GM21528 (cell line): ENCODE data around the gene FDXACB1.
"Not testable (repeated sequence)": the region's sequence is repeated elsewhere in the genome, so short reads cannot be mapped to it uniquely, and the experiment has no call there.

Experiments used
- ATAC-seq: cut with Tn5 transposase; IDR thresholded peaks from one replicate; pipeline ENCODE4 v1.9.1; 2021; ENCODE audit warnings: mild to moderate bottlenecking, moderate library complexity; ENCODE audit not compliant: unreplicated experiment, low FRiP score

FDXACB1 gene

GRCh38 chr11:111909378-111909777, 30.4 kb upstream of the FDXACB1 start:
- ATAC-seq, result no peak

DNA sequence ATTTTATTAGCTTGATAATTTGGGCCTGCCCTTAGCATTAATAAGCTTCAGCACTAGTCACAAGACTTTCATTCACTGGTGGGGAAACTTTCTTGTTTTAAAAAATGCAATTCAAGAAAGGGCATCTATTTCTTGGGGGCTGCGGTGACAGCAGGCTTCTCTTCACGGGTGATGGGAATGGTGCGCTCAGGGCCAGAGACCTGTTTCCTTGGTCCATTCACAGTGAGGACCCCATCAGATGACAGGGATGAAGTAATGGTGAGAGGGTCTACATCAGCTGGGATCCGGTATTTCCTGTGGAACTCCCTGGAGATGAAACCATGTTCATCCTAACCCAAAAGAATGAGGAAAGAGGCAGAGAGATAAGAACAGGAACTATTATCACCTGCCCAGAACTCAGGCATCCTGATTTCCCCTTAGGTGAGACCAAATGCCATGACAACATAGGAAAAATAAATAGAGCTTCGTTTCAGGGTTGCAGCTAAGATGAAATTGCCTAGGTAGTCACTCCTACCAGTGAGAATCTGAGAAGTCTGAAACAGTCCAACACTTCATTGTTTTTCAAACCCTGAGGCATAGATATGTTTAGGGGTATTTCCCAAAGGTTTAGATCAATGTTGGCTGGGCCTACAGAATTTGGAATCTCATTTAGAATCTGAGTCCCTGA, 29.8 kb upstream of the FDXACB1 start:
- no peak for ATAC-seq

DNA sequence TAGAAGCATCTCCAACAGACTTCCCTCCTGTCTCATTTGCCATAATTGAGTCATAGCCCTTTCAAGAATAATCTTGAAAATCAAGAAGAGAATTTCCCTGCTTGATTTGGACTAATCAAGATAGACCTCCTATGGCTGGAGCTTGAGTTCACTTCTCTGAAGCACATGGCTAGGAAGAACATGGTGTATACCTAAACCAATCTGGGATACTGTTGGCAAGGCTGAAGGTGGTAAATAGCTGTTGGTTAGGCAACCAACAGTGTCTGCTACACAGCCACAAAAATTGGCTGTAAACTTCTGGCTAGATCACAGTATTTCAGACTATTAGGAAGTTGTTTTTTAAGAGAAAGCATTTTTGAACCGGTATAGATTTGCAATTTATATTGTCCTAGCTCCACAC, 27.7 kb upstream of the FDXACB1 start:
- ATAC-seq, result no peak

GRCh38 chr11:111905411-111905810, 26.4 kb upstream of the FDXACB1 start:
- no peak for ATAC-seq

DNA sequence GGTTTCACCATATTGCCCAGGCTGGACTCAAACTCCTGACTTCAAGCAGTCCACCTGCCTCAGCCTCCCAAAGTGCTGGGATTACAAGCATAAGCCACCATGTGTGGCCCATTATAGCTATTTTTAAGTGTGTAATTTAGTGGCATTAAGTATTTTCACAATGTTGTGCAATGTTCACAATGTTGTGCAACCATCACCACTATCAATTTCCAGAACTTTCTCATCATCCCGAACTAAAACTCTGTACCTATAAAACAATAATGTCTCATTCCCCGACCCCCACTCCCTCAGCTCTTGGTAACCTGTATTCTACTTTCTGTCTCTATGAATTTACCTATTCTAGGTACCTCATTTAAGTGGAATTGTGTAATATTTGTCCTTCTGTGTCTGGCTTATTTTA, 7.9 kb upstream of the FDXACB1 start:
- no peak for ATAC-seq

- ATAC-seq, result no peak
These were observed 7.1 kb upstream of the FDXACB1 start for GRCh38 chr11:111886032-111886431.

- not testable (repeated sequence) for ATAC-seq
These were observed 6.1 kb upstream of the FDXACB1 start for GRCh38 chr11:111885053-111885452.

GRCh38 chr11:111882202-111882601, 3.2 kb upstream of the FDXACB1 start:
- no peak for ATAC-seq

DNA sequence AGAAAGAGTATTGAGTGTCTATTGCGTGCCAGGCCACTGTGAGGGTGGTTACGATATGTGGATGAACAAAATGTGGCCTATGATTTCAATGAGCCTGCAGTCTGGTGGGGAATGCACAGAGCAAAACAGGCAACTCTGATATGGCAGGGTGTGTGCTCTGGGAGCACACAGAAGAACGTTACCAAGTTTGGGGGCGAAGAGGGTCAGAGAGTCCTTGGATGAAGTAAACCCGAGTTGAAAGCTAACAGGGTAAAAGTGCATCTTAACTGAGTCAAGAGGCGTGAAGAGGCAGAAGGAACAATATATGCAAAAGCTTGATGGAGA, 634 bp upstream of the FDXACB1 start:
- peak; percentile 0 for ATAC-seq

DNA sequence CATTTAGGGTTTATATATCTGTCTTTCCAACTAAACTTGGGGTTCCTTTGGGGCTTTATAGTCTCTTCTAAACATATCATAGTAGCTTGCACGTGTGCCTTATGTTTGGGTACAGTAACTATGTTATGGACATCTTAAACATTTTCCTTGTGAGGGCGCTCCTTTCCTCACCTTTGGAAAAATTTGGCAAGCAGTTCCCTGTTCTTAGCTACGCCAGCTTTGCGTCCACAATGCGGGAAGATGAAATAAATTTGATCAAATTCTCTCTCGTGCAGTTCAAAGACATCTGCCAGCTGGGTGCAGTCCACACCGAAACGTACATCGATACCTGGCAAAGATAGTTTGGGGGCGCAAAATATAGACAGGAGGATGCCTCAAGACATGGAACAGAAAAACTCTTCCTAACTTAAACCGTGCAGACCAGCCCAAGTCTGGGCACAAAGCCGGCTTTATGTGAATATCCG, 548 bp downstream of the FDXACB1 start:
- ATAC-seq, result peak; percentile 12

DNA sequence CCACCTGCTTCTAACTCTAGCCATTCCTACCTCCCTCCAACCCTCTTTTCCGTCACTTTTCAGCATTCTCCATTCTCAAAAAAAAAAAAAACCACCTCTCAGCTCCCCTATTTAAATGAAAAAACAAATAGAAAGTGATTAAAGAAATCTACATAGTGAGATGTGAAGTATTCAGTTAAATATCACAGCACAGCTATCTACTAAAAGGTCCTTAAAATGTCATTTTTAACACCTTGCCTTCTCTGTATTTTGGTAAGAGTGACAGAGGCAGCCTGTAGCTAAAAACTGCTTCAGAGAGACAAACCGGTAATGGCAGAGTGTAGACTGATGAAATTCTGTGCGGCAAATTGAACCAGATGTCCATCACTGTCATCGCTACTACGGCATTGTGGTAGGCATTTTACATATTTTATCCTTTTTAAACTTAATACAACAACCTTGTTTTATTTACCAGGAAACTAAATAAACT, 7.2 kb downstream of the FDXACB1 start:
- no peak for ATAC-seq

DNA sequence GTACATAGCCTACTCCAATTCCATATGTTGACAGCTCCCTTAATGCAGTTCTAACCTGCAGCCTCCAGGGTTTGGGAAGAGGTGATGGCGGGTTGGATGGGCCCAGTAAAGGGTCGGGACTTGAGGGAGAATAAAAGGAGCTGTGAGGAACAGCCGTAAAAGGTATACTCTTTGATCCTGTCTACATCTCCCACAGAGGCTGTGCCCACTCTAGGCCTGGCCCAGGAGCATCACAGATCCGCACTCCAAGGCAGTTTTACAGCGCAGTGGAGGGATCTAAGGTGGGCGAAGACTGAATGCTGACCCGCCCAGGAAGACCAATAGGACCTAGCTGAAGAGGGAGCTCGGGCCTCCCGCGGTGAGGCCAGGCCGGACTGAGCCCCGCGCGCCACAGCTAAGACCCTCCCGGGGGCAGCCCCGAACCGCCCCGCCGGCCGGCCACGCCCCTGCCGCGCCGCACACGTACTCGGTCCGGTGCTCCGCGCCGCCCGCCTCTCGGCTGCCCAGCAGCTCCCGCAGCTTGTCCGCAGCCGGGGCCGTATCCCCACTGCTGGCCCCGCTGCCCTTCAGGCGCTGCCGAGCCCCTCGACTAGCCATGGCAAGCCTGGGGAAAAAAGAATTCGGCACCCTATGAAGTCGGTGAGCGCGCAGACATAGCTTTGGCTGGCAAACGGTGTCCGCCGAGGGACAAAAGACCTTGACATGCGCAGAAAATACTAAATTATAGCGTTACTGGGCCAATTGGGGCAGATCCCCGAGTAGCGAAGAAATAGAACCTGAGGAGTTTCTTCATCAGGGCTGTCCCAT, 7.9 kb downstream of the FDXACB1 start, which contains the start of gene ALG9:
ALG9 (minus strand) TSS at position 696 of the 807 bp plus-strand sequence; CDS start at position 597, 99 bp downstream.
- peak; percentile 92 for ATAC-seq

- ATAC-seq, result peak; percentile 12
These were observed 8.5 kb downstream of the FDXACB1 start for GRCh38 chr11:111870522-111870885.

DNA sequence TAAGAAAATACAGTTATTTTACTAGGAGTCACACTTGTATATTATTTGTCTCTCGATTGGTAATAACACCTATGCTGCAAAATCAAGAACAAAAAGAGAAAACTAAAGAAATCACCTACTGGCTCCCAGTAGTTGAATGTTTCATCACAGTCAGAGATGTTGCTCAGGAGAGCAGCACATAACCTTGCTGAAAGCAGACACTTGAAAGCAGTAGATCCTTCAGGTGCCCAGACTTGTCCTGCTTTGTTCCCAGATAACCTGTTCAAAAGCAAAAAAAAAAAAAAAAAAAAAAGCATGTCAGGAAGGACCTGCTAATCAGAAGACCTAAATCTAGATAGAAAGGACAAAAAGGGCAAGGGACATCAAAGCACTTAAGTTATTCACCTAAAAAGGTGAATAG, 8.9 kb downstream of the FDXACB1 start:
- ATAC-seq, result no peak

DNA sequence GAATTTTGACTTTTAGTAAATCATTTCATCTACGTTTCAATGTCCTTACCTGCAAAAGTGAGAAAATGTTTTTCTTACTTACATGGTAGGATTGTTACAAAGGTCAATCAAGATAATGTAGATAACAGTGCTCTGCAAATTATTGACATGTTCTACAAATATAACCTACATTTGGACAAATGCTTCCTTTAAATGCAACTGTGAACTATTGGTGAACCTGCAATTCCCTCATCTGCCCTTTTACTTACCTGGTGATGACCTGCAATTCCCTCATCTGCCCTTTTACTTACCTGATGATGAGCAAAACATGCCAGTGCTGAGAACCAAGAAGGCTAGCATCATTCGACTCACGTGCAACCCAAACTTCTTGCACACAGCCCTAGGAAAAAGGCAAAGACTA, 18.7 kb downstream of the FDXACB1 start:
- no peak for ATAC-seq

DNA sequence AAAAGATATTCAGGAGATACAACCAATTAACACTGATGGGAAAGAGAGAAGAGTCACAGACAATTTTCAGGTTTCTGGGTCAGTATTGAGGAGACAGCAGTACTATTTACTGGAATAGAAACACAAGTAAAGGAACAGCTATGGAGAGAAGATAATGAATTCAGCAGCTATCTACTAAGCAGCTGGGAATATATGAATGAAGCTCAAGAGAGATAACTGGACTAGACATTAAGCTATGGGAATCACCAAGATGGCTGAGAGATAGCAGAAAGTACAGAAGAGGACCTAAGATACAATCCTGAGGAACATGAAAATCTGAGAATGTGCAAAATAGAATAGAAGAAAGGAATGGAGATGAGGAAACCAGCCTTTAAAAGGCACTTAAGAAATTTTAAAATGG, 23.5 kb downstream of the FDXACB1 start:
- ATAC-seq, result no peak

- no peak for ATAC-seq
These were observed 26.9 kb downstream of the FDXACB1 start for GRCh38 chr11:111852103-111852502.

DNA sequence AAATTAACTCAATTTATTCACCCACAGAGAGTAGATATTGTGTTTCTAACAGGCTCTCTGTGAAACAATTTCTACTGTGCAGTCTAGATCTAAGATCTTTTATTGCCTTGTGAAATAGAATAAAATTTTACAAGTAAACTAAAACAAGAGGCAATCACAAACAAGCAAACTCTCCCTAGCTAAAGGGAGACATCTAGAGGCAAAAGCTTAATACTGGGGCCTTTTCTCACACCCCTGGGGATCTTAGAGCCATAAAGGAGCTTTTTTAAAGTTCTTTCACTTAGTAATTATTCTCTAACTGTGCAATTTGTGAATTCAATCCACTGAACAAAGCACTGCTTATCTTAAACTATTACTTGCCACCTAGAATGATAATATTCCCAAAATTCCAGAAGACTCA, 27.3 kb downstream of the FDXACB1 start:
- no peak for ATAC-seq

DNA sequence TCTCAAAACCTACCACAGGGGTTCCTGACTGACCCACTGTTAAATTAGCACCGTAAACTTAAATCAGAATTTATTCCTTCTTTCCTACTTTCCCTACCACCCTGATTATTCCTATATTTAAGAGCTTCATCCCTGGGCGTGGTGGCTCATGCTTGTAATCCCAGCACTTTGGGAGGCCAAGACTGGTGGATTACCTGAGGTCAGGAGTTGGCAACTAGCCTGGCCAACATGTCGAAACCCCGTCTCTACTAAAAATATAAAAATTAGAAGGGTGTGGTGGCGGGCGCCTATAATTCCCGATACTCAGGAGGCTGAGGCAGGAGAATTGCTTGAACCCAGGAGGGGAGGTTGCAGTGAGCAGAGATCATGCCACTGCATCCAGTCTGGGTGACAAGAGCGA, 27.9 kb downstream of the FDXACB1 start:
- no peak for ATAC-seq

- ATAC-seq, result no peak
These were observed 29.3 kb downstream of the FDXACB1 start for GRCh38 chr11:111849631-111850030.

DNA sequence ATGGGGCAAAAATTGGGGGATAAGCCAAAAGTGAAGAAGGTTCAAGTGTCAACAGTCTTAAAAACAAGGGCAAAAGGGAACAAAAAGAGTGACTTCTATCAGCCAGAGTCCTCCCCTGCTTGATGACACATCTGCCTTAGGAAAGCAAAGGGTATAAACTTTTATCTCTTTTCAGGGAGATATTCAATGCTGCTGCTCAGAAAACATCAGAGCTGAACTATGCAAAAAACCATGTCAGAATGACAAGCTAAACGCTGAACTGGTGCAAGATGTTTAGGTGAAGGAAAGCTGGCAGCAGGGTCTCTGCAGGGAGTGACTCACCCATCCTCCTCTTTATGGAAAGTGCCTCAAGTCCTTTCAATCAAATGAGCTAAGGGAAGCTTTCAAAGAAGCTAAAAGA, 32.3 kb downstream of the FDXACB1 start:
- no peak for ATAC-seq

DNA sequence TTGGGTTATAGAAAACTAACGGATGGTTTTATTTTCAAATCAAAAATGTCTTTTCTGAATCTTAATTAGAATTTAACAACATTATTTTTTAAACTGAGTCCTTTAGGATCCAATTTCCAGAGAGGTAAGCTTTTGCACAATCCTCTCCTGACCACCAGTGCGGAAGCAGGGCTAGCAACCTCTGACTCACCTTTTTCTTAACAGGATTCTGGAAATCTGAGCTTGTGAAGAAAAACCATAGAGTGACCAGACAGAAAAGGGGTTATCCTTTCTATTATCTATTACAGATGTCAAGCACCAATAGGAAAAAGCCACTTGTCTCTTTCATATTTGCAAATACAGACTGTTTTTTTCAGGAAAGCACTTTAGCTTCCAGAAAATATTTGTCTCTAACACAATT, 32.9 kb downstream of the FDXACB1 start:
- no peak for ATAC-seq
